Stimulated activated naive CD8-positive, alpha-beta T cell treated with anti-CD3 and anti-CD28 coated beads, Interleukin-15, Interleukin-2, amounts not matched to agents 100 U/mL and 50 U/mL, for 24 hours (primary cell): ENCODE data around the gene IL1RAPL2.

Source experiments
- ATAC-seq: fragments of 150-1000 bp; cut with Tn5 transposase; one replicate; pipeline ENCODE4 v1.10.0; 2021
- DNase-seq: peaks from one replicate; pipeline ENCODE4 v3.0.0; 2021

IL1RAPL2 gene

DNA sequence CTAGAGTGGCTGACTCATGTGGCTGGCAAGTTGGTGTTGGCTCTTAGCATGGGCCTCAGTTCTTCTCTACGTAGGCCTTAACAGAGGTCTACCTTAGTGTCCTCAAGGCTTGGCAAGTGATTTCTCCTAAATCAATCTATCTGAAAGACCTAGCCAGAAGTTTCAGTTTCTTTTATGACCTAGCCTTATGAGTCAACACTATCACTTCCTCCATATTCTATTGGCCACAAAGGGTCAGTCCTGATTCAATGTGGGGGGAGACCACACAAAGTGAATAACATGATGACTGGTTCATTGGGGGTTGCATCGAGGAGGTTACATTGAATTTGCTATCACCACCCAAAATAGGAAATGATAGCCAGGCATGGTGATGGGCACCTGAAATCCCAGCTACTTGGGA lies 1250.5 kb downstream of the IL1RAPL2 start:
- DNase-seq: no peak
- ATAC-seq: no peak
